HepG2 (cell line): ENCODE measurements around the gene OTUD7B. TPM values are rescaled to one million over a fixed set of nuclear protein-coding genes. Genes with fewer than 3 reads are reported as not detected.

Experiments used
- AGO1 ChIP-seq: fragments of 200-400 bp; formaldehyde crosslinking; IDR thresholded peaks from 2 replicates; pipeline ENCODE4 v1.6.1; 2017; ENCODE audit warnings: mild to moderate bottlenecking, low read depth, low read length, moderate library complexity; ENCODE audit not compliant: poor library complexity, severe bottlenecking
- FIP1L1 ChIP-seq: fragments of 200-400 bp; formaldehyde crosslinking; IDR thresholded peaks from 2 replicates; pipeline ENCODE4 v1.6.1; 2018; ENCODE audit warnings: low read depth, mild to moderate bottlenecking, low read length, moderate library complexity, borderline replicate concordance; ENCODE audit not compliant: insufficient read depth
- HCFC1 ChIP-seq: fragments of 150-350 bp; IDR thresholded peaks from 2 replicates; pipeline ENCODE4 v1.6.1; 2014; ENCODE audit warnings: low read depth, low read length
- LBX2 ChIP-seq: sonication (generic); formaldehyde crosslinking; IDR thresholded peaks from 2 replicates; pipeline ENCODE4 v1.5.0; 2020; ENCODE audit warnings: missing genetic modification reagents, mild to moderate bottlenecking, borderline replicate concordance
- MED1 ChIP-seq: sonication (generic); formaldehyde crosslinking; IDR thresholded peaks from 2 replicates; pipeline ENCODE4 v1.4.0; 2020; ENCODE audit warnings: missing genetic modification reagents
- MEF2D ChIP-seq: sonication (generic); formaldehyde crosslinking; IDR thresholded peaks from 2 replicates; pipeline ENCODE4 v1.5.1; 2020; ENCODE audit warnings: mild to moderate bottlenecking, missing genetic modification reagents
- RFX3 ChIP-seq: IDR thresholded peaks from 2 replicates; pipeline ENCODE4 v1.6.1; 2016; ENCODE audit warnings: missing biosample characterization, missing genetic modification reagents
- SIN3B ChIP-seq: fragments of 150-350 bp; IDR thresholded peaks from 2 replicates; pipeline ENCODE4 v1.6.1; 2014; ENCODE audit warnings: low read length
- SNAPC2 ChIP-seq: sonication (generic); formaldehyde crosslinking; IDR thresholded peaks from 2 replicates; pipeline ENCODE4 v1.8.1; 2022; ENCODE audit warnings: mild to moderate bottlenecking, missing genetic modification reagents
- SYNCRIP ChIP-seq: fragments of 200-400 bp; formaldehyde crosslinking; IDR thresholded peaks from 2 replicates; pipeline ENCODE4 v1.6.1; 2018; ENCODE audit warnings: mild to moderate bottlenecking, low read depth, low read length; ENCODE audit not compliant: insufficient read depth
- TEAD3 ChIP-seq: optimal IDR thresholded peaks from 2 replicates; pipeline ENCODE3; 2016; ENCODE audit warnings: borderline replicate concordance
- U2AF2 ChIP-seq: fragments of 200-400 bp; formaldehyde crosslinking; IDR thresholded peaks from 2 replicates; pipeline ENCODE4 v1.6.1; 2017; ENCODE audit warnings: low read depth, mild to moderate bottlenecking, low read length
- ZNF17 ChIP-seq: sonication (generic); formaldehyde crosslinking; IDR thresholded peaks from 2 replicates; pipeline ENCODE4 v1.5.0; 2020; ENCODE audit warnings: mild to moderate bottlenecking, missing genetic modification reagents
- ZNF224 ChIP-seq: sonication (generic); formaldehyde crosslinking; IDR thresholded peaks from 2 replicates; pipeline ENCODE4 v1.5.0; 2020; ENCODE audit warnings: mild to moderate bottlenecking, missing genetic modification reagents
- ZNF44 ChIP-seq: sonication (generic); formaldehyde crosslinking; IDR thresholded peaks from 2 replicates; pipeline ENCODE4 v1.5.1; 2020; ENCODE audit warnings: mild to moderate bottlenecking, missing genetic modification reagents
- ZNF441 ChIP-seq: sonication (generic); formaldehyde crosslinking; IDR thresholded peaks from 2 replicates; pipeline ENCODE4 v1.7.0; 2021; ENCODE audit warnings: missing genetic modification reagents, borderline replicate concordance
- ZNF589 ChIP-seq: sonication (generic); formaldehyde crosslinking; conservative IDR thresholded peaks from 2 replicates; pipeline ENCODE4 v1.8.0; 2022; ENCODE audit warnings: mild to moderate bottlenecking, moderate library complexity, missing genetic modification reagents
- ZNF713 ChIP-seq: sonication (generic); formaldehyde crosslinking; IDR thresholded peaks from 2 replicates; pipeline ENCODE4 v1.4.0; 2020; ENCODE audit warnings: mild to moderate bottlenecking, missing genetic modification reagents
- ZNF770 ChIP-seq: sonication (generic); formaldehyde crosslinking; IDR thresholded peaks from 2 replicates; pipeline ENCODE4 v1.5.0; 2020; ENCODE audit warnings: mild to moderate bottlenecking, missing genetic modification reagents
- ZNF891 ChIP-seq: sonication (generic); formaldehyde crosslinking; IDR thresholded peaks from 2 replicates; pipeline ENCODE4 v1.5.0; 2020; ENCODE audit warnings: mild to moderate bottlenecking, missing genetic modification reagents
- polyA plus RNA-seq, 8 experiments: library from polyadenylated mRNA; depleted of rRNA in 3 of 8; stranded (reverse) in 7 of 8; unstranded in 1 of 8; fragments of >200 nt; fragmentation: Illumina TruSeq in 4 of 8; extraction: Trizol in 4 of 8; gene quantifications; 2 replicates each; pipeline versions ENCODE4 v1.2.1 to v1.2.3, GENCODE V29; 2011 to 2016; ENCODE audit warnings: low read depth in 4 of 8, missing spikeins in 1 of 8, mixed read lengths in 1 of 8; ENCODE audit not compliant: insufficient read depth in 1 of 8
- total RNA-seq, 5 experiments: library from RNA; depleted of rRNA; stranded (reverse); fragments of >200 nt; fragmentation: Illumina TruSeq; extraction: Trizol; gene quantifications; 2 replicates each; pipeline ENCODE4 v1.2.3, GENCODE V29; 2016; ENCODE audit warnings: low read depth in 1 of 5
- TF ChIP-seq, protein P1 (sequence below): sonication (generic); formaldehyde crosslinking; IDR thresholded peaks from 2 replicates; pipeline ENCODE4 v1.4.0; 2020; ENCODE audit warnings: missing genetic modification reagents, borderline replicate concordance
- TF ChIP-seq, protein P2 (sequence below): sonication (generic); formaldehyde crosslinking; IDR thresholded peaks from 2 replicates; pipeline ENCODE4 v1.5.0; 2020; ENCODE audit warnings: mild to moderate bottlenecking, missing genetic modification reagents
- TF ChIP-seq, protein P3 (sequence below): sonication (generic); formaldehyde crosslinking; IDR thresholded peaks from 2 replicates; pipeline ENCODE4 v1.9.0; 2021; ENCODE audit warnings: missing genetic modification reagents, mild to moderate bottlenecking, borderline replicate concordance

OTUD7B gene
- total and polyA plus RNA-seq, 2 of the 13 experiments (the other 11 are each of a cell fraction or from before 2014, with no cell fraction given) = 5.1 to 11.2 TPM

GRCh38 chr1:150010393-150011115, at the start of gene OTUD7B (continued):
- TF ChIP-seq FIP1L1 = 0 out of 2 replicates have a peak, but pooled peaks have one; percentile 31
- TF ChIP-seq TEAD3 = peak; percentile 67
- peak; percentile 93 for TF ChIP-seq ZNF441 (CRISPR knock-in tag)
- TF ChIP-seq ZNF713 (CRISPR knock-in tag) = no peak
- no peak for TF ChIP-seq ZNF17 (CRISPR knock-in tag)
- TF ChIP-seq U2AF2 = no peak
- TF ChIP-seq ZNF224 = no peak
- TF ChIP-seq ZNF891 (CRISPR knock-in tag) = 0 out of 2 replicates have a peak, but pooled peaks have one; percentile 60
- TF ChIP-seq ZNF589 = no peak
- no peak; the same call in 1 of the 2 replicates for TF ChIP-seq LBX2 (CRISPR knock-in tag)
- TF ChIP-seq, protein P1, sequence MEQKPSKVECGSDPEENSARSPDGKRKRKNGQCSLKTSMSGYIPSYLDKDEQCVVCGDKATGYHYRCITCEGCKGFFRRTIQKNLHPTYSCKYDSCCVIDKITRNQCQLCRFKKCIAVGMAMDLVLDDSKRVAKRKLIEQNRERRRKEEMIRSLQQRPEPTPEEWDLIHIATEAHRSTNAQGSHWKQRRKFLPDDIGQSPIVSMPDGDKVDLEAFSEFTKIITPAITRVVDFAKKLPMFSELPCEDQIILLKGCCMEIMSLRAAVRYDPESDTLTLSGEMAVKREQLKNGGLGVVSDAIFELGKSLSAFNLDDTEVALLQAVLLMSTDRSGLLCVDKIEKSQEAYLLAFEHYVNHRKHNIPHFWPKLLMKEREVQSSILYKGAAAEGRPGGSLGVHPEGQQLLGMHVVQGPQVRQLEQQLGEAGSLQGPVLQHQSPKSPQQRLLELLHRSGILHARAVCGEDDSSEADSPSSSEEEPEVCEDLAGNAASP (CRISPR knock-in tag) = peak; percentile 72
- no peak for TF ChIP-seq SYNCRIP
- peak; percentile 68 for TF ChIP-seq ZNF770
- peak; percentile 43; the same call in 1 of the 2 replicates for TF ChIP-seq SIN3B
- TF ChIP-seq RFX3 (CRISPR knock-in tag) = no peak
- no peak for TF ChIP-seq ZNF44 (CRISPR knock-in tag)
- peak; percentile 54; the same call in 1 of the 2 replicates for TF ChIP-seq HCFC1
- peak; percentile 36 for TF ChIP-seq AGO1
- TF ChIP-seq, protein P2, sequence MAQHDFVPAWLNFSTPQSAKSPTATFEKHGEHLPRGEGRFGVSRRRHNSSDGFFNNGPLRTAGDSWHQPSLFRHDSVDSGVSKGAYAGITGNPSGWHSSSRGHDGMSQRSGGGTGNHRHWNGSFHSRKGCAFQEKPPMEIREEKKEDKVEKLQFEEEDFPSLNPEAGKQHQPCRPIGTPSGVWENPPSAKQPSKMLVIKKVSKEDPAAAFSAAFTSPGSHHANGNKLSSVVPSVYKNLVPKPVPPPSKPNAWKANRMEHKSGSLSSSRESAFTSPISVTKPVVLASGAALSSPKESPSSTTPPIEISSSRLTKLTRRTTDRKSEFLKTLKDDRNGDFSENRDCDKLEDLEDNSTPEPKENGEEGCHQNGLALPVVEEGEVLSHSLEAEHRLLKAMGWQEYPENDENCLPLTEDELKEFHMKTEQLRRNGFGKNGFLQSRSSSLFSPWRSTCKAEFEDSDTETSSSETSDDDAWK (CRISPR knock-in tag) = no peak
- TF ChIP-seq MED1 (CRISPR knock-in tag) = peak; percentile 80
- TF ChIP-seq, protein P3, sequence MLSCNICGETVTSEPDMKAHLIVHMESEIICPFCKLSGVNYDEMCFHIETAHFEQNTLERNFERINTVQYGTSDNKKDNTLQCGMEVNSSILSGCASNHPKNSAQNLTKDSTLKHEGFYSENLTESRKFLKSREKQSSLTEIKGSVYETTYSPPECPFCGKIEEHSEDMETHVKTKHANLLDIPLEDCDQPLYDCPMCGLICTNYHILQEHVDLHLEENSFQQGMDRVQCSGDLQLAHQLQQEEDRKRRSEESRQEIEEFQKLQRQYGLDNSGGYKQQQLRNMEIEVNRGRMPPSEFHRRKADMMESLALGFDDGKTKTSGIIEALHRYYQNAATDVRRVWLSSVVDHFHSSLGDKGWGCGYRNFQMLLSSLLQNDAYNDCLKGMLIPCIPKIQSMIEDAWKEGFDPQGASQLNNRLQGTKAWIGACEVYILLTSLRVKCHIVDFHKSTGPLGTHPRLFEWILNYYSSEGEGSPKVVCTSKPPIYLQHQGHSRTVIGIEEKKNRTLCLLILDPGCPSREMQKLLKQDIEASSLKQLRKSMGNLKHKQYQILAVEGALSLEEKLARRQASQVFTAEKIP = no peak
- no peak for TF ChIP-seq SNAPC2 (CRISPR knock-in tag)
- peak; percentile 85 for TF ChIP-seq MEF2D (CRISPR knock-in tag)
